Activated B cell treated with CpG ODN at 0.5 μM for 24 hours (primary cell): ENCODE data around the gene LAMC3. TPM values are rescaled to one million over a fixed set of nuclear protein-coding genes. Genes with fewer than 3 reads are reported as not detected.

Source experiments
- ATAC-seq: fragments of 200-7000 bp; cut with Tn5 transposase; one replicate; pipeline ENCODE4 v1.10.0; 2021; ENCODE audit warnings: low read depth, mild to moderate bottlenecking, moderate library complexity
- CTCF ChIA-PET: fragments of 350-600 bp; sonication (Branson Sonifier 250); formaldehyde crosslinking; loops from one replicate; lab custom pipeline; 2021; ENCODE audit warnings: antibody characterized with exemption; lab: Charles Lee
- POLR2A ChIA-PET: fragments of 350-600 bp; sonication (Branson Sonifier 250); formaldehyde crosslinking; loops from one replicate; lab custom pipeline; 2021; ENCODE audit warnings: antibody characterized with exemption; lab: Charles Lee
- DNase-seq: peaks from one replicate; pipeline ENCODE4 v3.0.0; 2022
- H3K27ac Mint-ChIP-seq: one replicate; pipeline ENCODE4 v1.8.0; 2020; ENCODE audit warnings: mixed read lengths
- H3K27me3 Mint-ChIP-seq: one replicate; pipeline ENCODE4 v1.8.0; 2021; ENCODE audit warnings: mixed read lengths
- H3K36me3 Mint-ChIP-seq: one replicate; pipeline ENCODE4 v1.8.0; 2021; ENCODE audit warnings: low read depth, mixed read lengths
- H3K4me1 Mint-ChIP-seq: one replicate; pipeline ENCODE4 v1.8.0; 2021; ENCODE audit warnings: mixed read lengths
- H3K4me3 Mint-ChIP-seq: one replicate; pipeline ENCODE4 v1.8.0; 2020; ENCODE audit warnings: mild to moderate bottlenecking, mixed read lengths
- H3K9me3 Mint-ChIP-seq: one replicate; pipeline ENCODE4 v1.8.0; 2020; ENCODE audit warnings: mixed read lengths
- intact Hi-C: fragments of 100-400 bp; cut with micrococcal nuclease; formaldehyde crosslinking; loops from one replicate; pipeline ENCODE4 v1.15.1; 2024
- total RNA-seq: library from RNA; stranded (reverse); gene quantifications from 2 replicates; pipeline ENCODE4 v1.2.3, GENCODE V29; 2022
- TF ChIP-seq, protein P1 (sequence below): fragments of 200-600 bp; IDR thresholded peaks from one replicate; pipeline ENCODE4 v1.8.0; 2022; ENCODE audit warnings: antibody characterized with exemption, mild to moderate bottlenecking

LAMC3 gene
- not detected in 2 replicates for total RNA-seq

DNA sequence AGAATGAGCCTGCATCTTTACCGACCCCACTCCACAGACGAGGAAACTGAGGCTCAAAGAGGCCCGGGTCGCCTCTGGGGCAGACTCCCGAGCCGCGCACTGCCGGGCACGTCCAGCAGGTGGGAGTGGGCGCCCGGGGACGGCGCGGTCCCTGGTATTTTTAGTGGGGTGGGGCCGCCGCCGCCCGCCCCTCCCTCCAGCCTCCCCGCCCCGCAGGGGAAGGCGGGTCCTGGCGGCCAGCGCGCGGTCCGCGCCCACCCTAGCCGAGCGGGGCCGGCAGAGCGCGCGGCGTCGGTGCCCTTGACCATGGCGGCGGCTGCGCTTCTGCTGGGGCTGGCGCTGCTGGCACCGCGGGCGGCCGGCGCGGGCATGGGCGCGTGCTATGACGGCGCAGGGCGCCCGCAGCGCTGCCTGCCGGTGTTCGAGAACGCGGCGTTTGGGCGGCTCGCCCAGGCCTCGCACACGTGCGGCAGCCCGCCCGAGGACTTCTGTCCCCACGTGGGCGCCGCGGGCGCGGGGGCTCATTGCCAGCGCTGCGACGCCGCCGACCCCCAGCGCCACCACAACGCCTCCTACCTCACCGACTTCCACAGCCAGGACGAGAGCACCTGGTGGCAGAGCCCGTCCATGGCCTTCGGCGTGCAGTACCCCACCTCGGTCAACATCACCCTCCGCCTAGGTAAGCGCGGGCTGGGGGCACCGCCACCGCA lies at the start of gene LAMC3:
Gene LAMC3 (plus strand): TSS at position 266 of the 710 bp plus-strand sequence. CDS start 41 bp downstream, at position 307.
- no peak for DNase-seq
- H3K9me3 Mint-ChIP-seq = no peaks in the 10 kb centered on the region
- H3K4me3 Mint-ChIP-seq = peak within 1 kb of the TSS; percentile 52
- no peak within 1 kb of the TSS for H3K27ac Mint-ChIP-seq
- peaks cover 5% of the 10 kb centered on the region for H3K4me1 Mint-ChIP-seq
- TF ChIP-seq, protein P1, sequence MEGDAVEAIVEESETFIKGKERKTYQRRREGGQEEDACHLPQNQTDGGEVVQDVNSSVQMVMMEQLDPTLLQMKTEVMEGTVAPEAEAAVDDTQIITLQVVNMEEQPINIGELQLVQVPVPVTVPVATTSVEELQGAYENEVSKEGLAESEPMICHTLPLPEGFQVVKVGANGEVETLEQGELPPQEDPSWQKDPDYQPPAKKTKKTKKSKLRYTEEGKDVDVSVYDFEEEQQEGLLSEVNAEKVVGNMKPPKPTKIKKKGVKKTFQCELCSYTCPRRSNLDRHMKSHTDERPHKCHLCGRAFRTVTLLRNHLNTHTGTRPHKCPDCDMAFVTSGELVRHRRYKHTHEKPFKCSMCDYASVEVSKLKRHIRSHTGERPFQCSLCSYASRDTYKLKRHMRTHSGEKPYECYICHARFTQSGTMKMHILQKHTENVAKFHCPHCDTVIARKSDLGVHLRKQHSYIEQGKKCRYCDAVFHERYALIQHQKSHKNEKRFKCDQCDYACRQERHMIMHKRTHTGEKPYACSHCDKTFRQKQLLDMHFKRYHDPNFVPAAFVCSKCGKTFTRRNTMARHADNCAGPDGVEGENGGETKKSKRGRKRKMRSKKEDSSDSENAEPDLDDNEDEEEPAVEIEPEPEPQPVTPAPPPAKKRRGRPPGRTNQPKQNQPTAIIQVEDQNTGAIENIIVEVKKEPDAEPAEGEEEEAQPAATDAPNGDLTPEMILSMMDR = no peak
- H3K27me3 Mint-ChIP-seq = peaks cover 34% of the 10 kb centered on the region
- ATAC-seq = peak; percentile 45
- intact Hi-C loops = loop anchor here (2.0 kb wide), 1 partner anchor 38 kb away; no protein-coding TSS in a partner anchor
- ChIA-PET CTCF (interaction anchor here (2.4 kb wide), 1 partner anchor 37 kb away, joined by 9 read pairs; no protein-coding TSS in a partner anchor), POLR2A (no interaction called here)
- no peaks in the 10 kb centered on the region for H3K36me3 Mint-ChIP-seq

DNA sequence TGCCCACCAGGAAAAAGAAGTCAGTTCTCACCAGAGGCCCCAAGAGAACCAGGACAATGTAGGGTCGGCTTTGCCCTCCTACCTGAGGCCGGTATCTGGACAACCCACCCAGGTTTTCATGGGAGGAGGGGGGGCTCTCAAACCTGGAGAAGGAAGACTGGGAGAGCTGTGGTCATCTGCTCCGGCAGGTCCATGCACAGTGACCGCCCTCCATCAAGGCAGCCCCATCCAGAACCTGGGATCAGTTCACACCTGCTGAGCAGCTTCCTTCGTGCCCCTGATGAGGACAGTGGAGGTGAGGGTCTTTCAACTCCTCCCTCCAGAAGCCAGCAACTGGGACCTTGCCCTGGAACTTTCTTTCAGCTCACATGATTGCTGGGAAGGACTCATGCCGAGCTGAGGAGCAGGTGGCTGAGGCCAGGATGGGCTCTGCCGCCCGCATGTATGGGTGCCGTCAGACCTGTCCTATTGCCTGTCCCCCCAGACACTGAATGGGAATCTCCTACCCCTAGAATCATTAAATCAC lies 49.1 kb upstream of the LAMC3 start:
- Mint-ChIP-seq H3K4me3 (no peak overlapping the region), H3K4me1 (no peaks in the 10 kb centered on the region), H3K27ac (no peak overlapping the region), H3K9me3 (peaks cover 2% of the 10 kb centered on the region), H3K36me3 (no peaks in the 10 kb centered on the region), H3K27me3 (no peaks in the 10 kb centered on the region)
- ChIA-PET CTCF (no interaction called here), POLR2A (no interaction called here)
- ATAC-seq (no peak), DNase-seq (no peak)
- TF ChIP-seq, protein P1 = no peak
- intact Hi-C loops = no loop called here

DNA sequence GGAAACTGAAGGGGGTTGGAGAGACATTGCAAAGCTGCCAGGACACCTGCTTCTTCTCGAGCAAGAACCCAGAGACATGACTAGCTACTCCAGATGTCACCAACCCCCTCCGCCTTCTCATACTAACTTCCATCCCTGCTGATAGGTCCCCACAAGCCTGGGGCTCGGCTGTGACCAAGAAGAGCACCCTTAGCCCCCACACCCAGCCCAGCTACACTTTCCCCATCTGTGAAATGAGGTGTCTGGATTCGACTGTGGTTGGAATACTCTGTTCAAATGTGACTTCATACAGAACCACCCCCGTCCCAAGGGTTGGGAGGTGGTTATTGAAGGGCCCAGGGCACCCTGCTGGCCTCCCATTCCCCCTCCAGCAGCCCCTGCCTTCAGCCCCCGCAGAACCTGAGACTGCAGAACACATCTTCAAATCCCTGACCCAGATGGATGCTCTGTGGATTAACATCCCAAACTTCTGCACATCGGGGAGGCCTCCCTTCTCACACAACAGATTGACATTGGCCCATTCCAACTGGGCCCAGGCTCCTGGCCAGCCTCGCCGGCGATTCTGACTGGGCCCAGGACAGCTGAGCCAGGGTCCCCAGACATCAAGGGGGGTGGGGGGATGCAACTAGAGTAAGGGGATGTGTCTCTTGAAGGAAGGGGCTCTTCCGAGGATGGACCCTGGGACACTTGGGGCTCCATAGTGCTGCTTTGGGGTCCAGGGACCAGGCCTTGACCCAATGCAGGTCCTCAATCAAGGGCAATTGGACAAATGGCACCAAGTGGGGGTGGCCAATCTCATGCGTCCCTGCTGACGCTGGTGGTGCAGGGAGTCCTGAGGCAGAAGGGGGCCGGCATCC lies 48.2 kb upstream of the LAMC3 start:
- Mint-ChIP-seq H3K27ac (no peak overlapping the region), H3K27me3 (no peaks in the 10 kb centered on the region), H3K9me3 (peaks cover 2% of the 10 kb centered on the region), H3K4me1 (no peaks in the 10 kb centered on the region), H3K36me3 (no peaks in the 10 kb centered on the region), H3K4me3 (no peak overlapping the region)
- POLR2A ChIA-PET = no interaction called here
- ATAC-seq = no peak
- CTCF ChIA-PET = no interaction called here
- intact Hi-C loops = no loop called here
- no peak for DNase-seq
- TF ChIP-seq, protein P1 = no peak

DNA sequence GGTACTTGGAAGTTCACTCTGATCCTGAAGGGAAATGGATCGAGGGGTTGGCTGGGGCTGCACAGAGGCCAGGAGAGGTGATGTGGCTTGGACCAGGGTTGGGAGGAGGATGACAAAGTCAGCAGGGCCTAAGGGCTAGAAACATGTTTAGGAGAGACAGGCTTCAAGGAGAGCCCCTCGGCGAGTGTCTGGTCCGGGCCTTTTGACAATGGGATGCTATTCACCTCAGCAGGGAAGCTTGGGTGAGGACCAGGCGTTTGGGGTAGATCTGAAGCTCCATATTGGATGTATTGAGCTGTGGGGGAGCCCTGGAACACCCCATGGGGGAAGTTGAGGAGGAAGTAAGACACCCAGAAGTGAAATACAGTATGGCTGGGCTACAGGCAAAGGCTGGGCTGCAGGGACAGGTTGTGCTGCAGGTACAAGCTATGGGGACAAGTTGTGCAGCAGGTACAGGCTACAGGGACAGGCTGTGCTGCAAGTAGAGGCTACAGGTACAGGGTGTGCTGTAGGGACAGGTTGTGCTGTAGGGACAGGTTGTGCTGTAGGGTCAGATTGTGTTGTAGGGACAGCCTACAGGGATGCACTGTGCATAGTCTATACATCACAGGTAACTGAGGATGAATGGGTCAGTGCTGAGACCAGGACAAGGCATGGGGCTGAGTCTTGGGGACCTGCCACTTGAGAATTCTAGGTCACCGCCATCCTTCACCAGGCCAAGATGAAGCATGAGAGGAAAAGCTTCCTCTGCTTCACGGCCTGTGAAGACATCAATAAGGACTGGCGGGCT lies 47.3 kb upstream of the LAMC3 start:
- H3K9me3 Mint-ChIP-seq = peaks cover 2% of the 10 kb centered on the region

More for the DNA sequence above, 47.3 kb upstream of the LAMC3 start:
- H3K4me3 Mint-ChIP-seq = no peak overlapping the region
- TF ChIP-seq, protein P1 = no peak
- POLR2A ChIA-PET = no interaction called here
- no peaks in the 10 kb centered on the region for H3K4me1 Mint-ChIP-seq
- H3K27ac Mint-ChIP-seq = no peak overlapping the region
- CTCF ChIA-PET = no interaction called here
- DNase-seq (no peak), ATAC-seq (no peak)
- H3K36me3 Mint-ChIP-seq = no peaks in the 10 kb centered on the region
- intact Hi-C loops = no loop called here
- peaks cover 4% of the 10 kb centered on the region for H3K27me3 Mint-ChIP-seq
